Motor neuron (in vitro differentiated cells): ENCODE measurements around the gene SLC41A3. TPM values are rescaled to one million over a fixed set of nuclear protein-coding genes. Genes with fewer than 3 reads are reported as not detected.
A peak's percentile ranks its signal among the peaks of the same experiment; 100 is the strongest.

ENCODE experiments used
- ATAC-seq, 8 experiments: fragments of 200-7000 bp; cut with Tn5 transposase; replicated peaks in 6 of 8; 2 replicates each; pipeline ENCODE4 v1.8.0; 2021; ENCODE audit warnings: mild to moderate bottlenecking in 8 of 8, moderate library complexity in 8 of 8
- H3K27ac ChIP-seq, 2 donors: fragments of 250-450 bp; sonication (Bioruptor Pico); 2 replicates each; pipeline ENCODE4 v1.9.0; 2021; ENCODE audit warnings: antibody characterized with exemption in 2 of 2, mild to moderate bottlenecking in 2 of 2, moderate library complexity in 1 of 2
- H3K4me1 ChIP-seq, 2 donors: fragments of 250-450 bp; sonication (Bioruptor Pico); replicated peaks in 1 of 2; 2 replicates each; pipeline ENCODE4 v1.6.1; 2021; ENCODE audit warnings: antibody characterized with exemption in 2 of 2, mild to moderate bottlenecking in 2 of 2, moderate library complexity in 1 of 2
- H3K4me3 ChIP-seq, 5 donors: fragments of 250-450 bp; sonication (Bioruptor Pico); 2 replicates each; pipeline ENCODE4 v1.9.0; 2021; ENCODE audit warnings: antibody characterized with exemption in 5 of 5, mild to moderate bottlenecking in 5 of 5, moderate library complexity in 4 of 5
- WGBS, 10 experiments: fragments of 450-650 bp; shearing (Covaris generic); methylation state at CpG; one replicate each; pipeline ENCODE4 v1.0.0; 2022; 5-methylcytosine and 5-hydroxymethylcytosine counted together
- in situ Hi-C, 9 experiments: fragments of 400-800 bp; cut with MboI; loops; one replicate each; pipeline ENCODE4 v1.15.0; 2021; ENCODE audit warnings: low sequenced_read_pairs in 9 of 9, low pct_unique_long_range_greater_than_20kb in 2 of 9; ENCODE audit not compliant: unreplicated experiment in 9 of 9
- total RNA-seq, 8 experiments: library from RNA; unstranded; fragments of 300-600 nt; gene quantifications; 2 replicates each; pipeline versions ENCODE4 v1.2.3 to v1.2.4, GENCODE V29; 2022

The SLC41A3 gene
- 10 to 100 TPM; 23.8 to 54.5 (median 30.3) TPM for total RNA-seq

DNA sequence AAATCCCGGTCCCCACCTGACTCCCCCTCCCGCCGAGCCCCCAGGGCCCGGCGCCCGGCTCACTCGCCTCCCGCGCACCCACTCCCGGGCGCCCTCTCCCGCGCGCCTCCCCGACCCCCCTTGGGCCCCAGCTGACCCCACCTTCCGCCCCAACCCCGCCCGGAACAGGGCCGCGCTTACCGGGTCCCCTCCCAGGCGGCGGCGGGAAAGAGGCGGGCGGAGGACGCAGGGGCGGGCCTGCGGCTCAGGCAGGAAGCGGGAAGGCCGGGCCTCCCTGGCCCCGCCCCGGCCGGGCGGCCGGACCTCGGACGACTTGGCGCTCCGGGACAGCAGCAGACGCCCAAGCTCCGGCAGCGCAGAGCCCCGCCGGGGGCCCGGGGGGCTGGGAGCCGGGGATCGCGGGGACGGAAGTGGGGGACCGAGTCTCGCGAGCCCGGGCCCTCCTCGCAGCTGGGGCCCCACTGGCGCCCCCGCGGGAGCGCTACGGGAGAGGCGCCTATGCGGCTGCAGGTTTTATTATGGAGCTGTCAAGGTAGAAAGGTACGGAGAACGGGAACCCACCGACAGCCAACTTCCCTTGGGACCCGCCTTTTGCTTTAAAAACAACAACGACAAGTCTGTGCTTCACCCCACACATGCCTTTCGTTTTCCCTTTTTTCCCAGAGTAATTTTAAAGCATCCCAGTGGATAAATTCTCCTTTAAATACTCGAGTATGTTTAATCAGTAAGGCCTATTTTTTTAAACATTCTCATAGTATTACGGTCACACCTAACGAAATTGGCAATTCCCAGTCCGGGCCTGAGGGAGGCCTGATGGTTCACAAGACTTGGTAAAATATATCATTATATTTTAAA is at the start of gene SLC41A3:
Gene SLC41A3, minus strand, starts transcription at position 212 of the 855 bp plus-strand sequence. CDS start 15,905 bp downstream, outside the sequence.
- peak; percentile 87 to 95 (median 90) for ATAC-seq
- Histone ChIP-seq H3K27ac (peak within 1 kb of the TSS; percentile 77 to 81), H3K4me3 (peak within 1 kb of the TSS; percentile 60 to 95 (median 77)), H3K4me1 (peaks cover 5 to 8% of the 10 kb centered on the region in 2 donors)
- WGBS, 10 experiments: 0 to 46% (median 9%) methylated on average over 1 to 10 of the region's 72 CpGs; no CpG with 5 or more reads in 1 of the 10 experiments
- in situ Hi-C loops: no loop called here

DNA sequence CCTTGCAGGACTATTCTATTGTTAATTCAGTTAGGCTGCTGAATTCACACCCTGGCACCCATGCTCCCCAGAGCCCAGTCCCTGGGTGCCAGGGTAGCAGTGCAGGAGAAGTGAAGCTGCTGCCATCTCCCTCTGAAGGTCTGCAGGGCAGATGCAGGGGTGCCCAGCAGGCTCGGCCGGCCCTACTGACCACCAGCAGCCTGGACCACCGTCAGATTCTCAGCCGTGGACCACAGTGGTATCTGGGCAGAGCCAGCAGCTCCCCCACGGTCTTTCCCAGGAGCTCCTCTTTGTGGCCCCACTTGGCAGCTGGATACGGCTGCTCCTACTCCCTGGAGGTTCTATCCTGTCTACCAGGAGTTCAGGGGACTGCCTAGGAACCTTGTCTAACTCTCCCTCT is 49.7 kb upstream of the SLC41A3 start:
- no peak overlapping the region for H3K4me3 ChIP-seq
- peaks cover 7 to 8% of the 10 kb centered on the region in 2 donors for H3K4me1 ChIP-seq
- 26 to 100% (median 69%) methylated on average over 1 to 5 of the region's 6 CpGs; no CpG with 5 or more reads in 7 of the 10 experiments for WGBS, 10 experiments
- in situ Hi-C loops: loop anchor here in 5 of 9 experiments (25.0 kb wide), 1 partner anchor 254 kb away; the partner anchor contains the start of gene CFAP100 (in 5 of the 5)
- peak in 3 of 8 experiments; percentile 1 to 9 (median 7) for ATAC-seq
- no peak overlapping the region for H3K27ac ChIP-seq

DNA sequence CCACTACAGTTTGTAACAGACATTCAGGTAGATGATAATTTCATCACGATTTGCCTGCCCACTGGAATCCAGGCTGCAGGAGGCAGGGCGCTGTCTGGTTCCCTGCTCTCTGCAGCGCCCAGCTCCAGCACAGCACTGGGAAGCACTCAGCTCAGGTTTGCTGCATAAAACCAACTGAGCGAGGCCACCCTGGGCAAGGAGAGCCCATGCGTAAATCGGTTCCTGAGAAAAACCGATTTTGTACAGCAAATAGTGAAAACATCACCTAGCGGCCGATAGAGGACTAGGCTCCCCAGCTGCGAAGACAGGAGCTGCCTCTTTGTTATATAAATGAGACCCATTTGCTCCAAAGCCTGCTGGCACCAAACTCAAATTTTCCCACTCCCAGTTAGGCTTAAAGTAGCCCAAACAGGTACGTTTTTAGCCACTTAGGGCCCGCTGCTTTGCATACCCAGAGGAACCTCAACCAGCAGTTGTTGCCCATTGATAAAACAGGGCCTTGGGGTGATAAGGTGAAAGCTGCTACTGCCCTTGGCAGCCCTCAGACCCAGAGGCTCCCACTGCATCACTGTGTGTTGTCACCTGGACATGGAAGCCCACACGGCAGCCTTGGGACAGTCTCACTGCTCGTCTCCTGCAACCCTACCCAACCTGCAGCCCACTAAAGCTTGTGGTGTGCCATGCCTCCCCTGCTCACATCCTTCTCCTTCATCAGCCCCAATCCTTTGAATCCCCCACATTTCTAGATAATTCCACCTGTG is 49.0 kb upstream of the SLC41A3 start:
- peaks cover 7 to 8% of the 10 kb centered on the region in 2 donors for H3K4me1 ChIP-seq
- in situ Hi-C loops: loop anchor here in 5 of 9 experiments (25.0 kb wide), 1 partner anchor 254 kb away; the partner anchor contains the start of gene CFAP100 (in 5 of the 5)
- no peak overlapping the region for H3K27ac ChIP-seq
- WGBS, 10 experiments: 24 to 57% (median 47%) methylated on average over 1 to 8 of the region's 14 CpGs
- ATAC-seq: peak in 1 of 8 experiments; percentile 15
- no peak overlapping the region for H3K4me3 ChIP-seq

DNA sequence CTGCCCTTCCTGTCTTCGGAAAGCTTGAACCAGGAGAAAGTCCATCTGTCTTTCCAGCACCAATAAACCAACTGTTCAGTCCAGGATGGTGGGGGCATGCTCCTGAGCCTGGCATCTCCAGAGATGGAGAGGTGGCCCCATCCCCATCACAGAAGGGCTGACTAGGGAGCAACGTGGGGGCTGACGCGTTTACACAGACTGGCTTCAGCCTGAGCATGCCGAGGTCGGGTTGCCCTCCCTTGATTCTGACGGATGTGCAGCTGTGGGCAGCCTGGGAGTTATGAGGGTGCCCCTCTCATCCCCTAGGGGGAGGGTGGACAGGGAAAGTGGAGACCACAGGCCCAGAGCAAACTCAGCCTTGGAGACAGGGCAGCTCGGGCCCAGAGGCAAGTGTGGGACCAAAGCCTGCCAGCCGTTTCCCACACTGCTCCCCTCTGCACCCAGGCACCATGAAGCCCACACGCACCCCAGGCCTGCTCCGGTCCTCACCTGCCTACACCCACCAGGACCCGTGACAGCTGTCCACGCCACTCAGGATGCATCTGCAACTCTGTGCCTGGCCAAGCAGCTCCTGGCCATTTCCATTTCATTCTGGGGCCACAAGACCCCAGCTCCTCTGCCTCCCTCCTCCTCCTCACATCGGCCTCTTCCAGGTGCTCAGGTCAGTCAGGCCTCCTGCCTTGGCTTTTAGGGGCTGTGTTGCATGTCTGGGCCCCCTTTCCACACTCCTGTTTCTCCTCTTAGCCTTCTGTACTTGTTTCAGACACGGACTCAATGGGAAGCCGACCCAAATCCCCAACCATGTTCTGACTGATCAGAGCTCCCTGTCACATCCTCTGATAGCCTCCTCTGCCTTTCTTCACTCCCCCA is 48.2 kb upstream of the SLC41A3 start:
- Histone ChIP-seq H3K4me1 (peaks cover 7% of the 10 kb centered on the region in 2 donors), H3K4me3 (no peak overlapping the region), H3K27ac (no peak overlapping the region)
- 35 to 100% (median 78%) methylated on average over 1 to 7 of the region's 16 CpGs; no CpG with 5 or more reads in 2 of the 10 experiments for WGBS, 10 experiments
- ATAC-seq: no peak
- in situ Hi-C loops: loop anchor here in 5 of 9 experiments (25.0 kb wide), 1 partner anchor 255 kb away; the partner anchor contains the start of gene CFAP100 (in 5 of the 5)

DNA sequence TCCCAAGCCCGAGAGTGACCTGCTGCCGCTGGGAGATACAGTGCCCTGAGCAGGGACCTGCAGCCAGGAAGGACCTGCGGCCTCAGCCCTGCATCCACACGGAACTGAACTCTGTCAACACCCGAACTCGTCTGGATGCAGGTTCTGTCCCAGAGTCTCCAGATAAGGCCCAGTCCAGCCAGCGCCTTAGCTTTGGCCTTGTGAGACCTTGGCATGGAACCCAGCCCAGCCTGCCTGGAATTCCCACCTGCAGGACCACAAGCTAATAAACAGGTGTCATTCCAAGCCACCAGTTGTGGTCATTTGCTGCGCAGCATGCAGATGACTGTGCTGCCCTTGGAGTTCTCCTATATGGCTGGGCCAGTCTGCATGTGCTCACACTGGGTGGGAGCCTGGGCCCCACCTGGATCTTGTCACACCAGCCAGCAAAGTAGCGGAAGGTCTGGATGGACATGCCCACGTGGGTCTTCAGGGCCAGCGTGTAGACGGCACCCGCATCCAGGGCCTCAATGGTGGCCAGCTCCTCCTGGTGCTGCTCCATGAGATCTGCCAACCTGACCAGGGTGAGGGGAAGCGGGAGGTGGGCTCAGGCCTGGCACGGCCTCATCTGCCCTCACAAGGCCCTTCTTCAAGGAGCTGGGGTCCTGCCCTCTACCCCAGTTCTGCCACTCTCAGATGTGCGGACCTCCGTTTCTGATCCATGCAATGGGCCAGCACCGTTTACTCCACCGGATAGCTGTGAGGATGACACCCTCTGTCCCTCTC is 47.2 kb upstream of the SLC41A3 start:
- Histone ChIP-seq H3K4me3 (no peak overlapping the region), H3K27ac (no peak overlapping the region), H3K4me1 (no peaks in the 10 kb centered on the region)
- no peak for ATAC-seq
- WGBS, 10 experiments: 55 to 100% (median 75%) methylated on average over 1 to 5 of the region's 19 CpGs; no CpG with 5 or more reads in 2 of the 10 experiments
- in situ Hi-C loops: loop anchor here in 5 of 9 experiments (25.0 kb wide), 1 partner anchor 256 kb away; the partner anchor contains the start of gene CFAP100 (in 5 of the 5)

DNA sequence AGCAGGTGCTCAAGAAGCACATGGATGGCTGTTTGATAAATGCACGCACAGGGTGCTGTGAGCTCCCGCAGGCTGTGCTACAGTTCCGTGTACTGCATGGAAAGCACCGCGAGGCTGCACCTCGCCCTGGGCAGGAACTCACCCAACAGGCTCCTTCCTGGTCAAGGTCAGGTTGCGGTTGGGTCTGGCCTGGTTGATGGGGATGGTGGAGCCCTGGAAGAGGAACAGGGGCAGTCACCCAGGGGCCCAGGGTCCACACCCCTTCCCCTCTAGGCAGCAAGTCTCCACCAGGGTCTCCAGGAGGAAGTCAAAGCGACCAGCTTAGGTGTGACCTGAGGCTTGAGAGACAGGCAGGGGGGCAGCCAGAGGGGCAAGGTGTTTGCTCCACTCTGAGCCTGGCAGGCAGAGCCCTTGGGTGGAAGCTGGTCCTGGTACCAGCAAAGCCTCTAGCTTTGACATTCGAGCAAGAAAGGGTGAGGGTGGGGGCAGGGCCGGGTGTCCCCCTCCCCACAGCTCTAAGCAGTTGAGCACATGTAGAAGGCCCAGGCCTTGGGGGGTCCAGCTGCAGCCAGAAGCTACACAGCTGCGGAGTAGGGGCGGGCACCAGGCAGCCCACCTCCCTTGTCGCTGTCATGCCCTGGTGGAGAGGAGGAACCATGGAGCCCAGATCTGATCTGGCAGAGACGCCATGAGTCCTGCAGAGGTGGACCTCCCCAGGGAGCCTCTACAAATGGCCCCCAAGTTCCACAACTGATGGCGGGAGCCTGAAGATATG is 46.3 kb upstream of the SLC41A3 start:
- in situ Hi-C loops: loop anchor here in 5 of 9 experiments (25.0 kb wide), 1 partner anchor 257 kb away; the partner anchor contains the start of gene CFAP100 (in 5 of the 5)
- no peaks in the 10 kb centered on the region for H3K4me1 ChIP-seq
- WGBS, 10 experiments: 33 to 100% (median 89%) methylated on average over 1 to 5 of the region's 15 CpGs; no CpG with 5 or more reads in 4 of the 10 experiments
- H3K4me3 ChIP-seq: no peak overlapping the region
- no peak overlapping the region for H3K27ac ChIP-seq
- no peak for ATAC-seq

DNA sequence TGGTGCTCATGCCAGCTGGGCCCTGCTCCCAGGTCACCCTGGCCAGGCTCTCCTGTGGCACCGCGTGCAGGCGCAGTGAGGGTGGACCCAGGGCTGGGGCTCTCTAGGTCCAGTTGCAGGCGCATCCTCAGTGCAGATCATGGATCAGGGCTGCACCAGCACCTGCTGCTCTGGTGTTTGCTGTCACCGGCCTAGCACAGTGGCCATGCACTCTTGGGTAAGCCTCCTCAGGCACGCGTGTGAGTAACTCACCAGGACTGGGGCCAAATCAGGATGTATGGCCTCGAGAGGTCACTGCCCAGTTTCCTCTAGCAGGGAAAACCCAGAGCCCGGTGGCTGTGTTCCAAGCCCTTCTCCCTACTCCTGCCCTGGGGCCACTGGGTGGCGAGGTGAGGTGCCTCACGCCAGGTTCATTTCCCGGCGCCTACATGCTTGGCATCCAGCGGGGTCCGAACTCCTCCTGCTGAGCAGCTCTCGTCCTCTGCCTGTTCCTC is 45.5 kb upstream of the SLC41A3 start:
- in situ Hi-C loops: loop anchor here in 5 of 9 experiments (25.0 kb wide), 1 partner anchor 258 kb away; the partner anchor contains the start of gene CFAP100 (in 5 of the 5)
- no peak for ATAC-seq
- H3K27ac ChIP-seq: no peak overlapping the region
- H3K4me1 ChIP-seq: no peaks in the 10 kb centered on the region
- WGBS, 10 experiments: 33 to 93% (median 85%) methylated on average over 1 to 10 of the region's 16 CpGs; no CpG with 5 or more reads in 4 of the 10 experiments
- H3K4me3 ChIP-seq: no peak overlapping the region

DNA sequence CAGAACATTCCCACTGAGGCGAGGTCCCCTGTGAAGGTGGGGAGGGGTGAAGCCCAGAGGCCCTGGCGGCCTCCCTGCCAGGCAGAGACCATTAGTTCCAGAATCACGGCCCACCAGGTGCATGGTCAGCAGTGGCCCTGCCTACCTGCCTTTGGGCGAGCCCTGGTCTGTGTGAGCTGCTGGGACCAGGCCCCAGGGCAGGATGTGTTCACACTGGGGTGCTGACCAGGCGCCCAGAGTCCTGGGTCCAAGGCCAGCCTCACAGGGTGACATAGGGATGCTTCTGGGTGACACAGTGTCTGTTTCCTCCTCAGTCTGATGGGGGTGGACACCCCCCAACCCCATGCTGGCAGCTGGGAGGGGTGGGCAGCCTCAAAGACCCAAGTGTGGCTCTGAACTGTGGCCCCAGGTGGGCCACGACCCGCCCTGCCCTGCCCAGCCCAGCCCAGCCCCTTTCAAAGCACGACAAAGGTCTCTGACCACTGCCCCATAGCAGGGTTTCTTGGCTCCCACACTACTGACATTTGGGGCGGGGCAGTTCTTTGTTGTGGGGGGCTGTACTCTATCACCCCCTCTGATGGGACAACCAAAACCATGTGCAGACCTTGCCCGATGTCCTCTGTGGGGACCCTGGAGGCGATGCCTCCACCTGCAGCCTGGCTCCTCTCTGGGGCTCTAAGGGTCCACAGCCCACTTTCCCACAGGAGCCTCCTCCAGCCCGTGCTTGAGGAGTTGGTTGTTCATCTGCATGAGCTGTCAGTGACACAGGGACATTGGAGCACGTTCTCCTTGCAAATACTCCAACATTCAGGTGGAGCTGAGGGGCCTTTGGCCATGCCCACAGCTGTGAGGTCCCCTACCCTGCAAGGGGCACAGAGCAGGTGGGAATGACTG is 44.8 kb upstream of the SLC41A3 start:
- in situ Hi-C loops: loop anchor here in 5 of 9 experiments (25.0 kb wide), 1 partner anchor 259 kb away; the partner anchor contains the start of gene CFAP100 (in 5 of the 5)
- no peak overlapping the region for H3K4me3 ChIP-seq
- H3K27ac ChIP-seq: no peak overlapping the region
- no peak for ATAC-seq
- 0 to 86% (median 80%) methylated on average over 1 of the region's 13 CpGs; no CpG with 5 or more reads in 7 of the 10 experiments for WGBS, 10 experiments
- H3K4me1 ChIP-seq: no peaks in the 10 kb centered on the region

DNA sequence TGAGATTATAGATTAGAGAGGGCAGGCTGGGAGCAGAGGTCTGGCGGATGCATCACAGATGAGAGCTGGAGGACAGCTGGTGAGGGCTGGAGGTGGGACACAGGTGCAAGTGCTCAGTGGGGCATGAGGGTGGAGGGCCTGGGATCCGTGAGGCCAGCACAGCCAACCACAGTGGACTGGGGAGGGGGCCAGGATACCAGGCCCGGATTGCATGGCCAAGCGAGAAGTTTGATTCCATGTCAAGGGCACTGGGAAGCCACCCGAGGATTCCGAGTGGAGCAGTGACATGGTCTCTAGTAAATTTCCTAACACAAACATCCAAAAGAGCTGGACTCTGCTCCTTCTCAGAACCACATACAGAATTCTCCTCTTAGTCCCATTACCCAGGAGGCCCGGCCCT is 44.0 kb upstream of the SLC41A3 start:
- 60 to 100% (median 75%) methylated on average over 1 to 2 of the region's 7 CpGs; no CpG with 5 or more reads in 7 of the 10 experiments for WGBS, 10 experiments
- no peak for ATAC-seq
- in situ Hi-C loops: loop anchor here in 5 of 9 experiments (25.0 kb wide), 1 partner anchor 259 kb away; the partner anchor contains the start of gene CFAP100 (in 5 of the 5)
- H3K4me3 ChIP-seq: no peak overlapping the region
- H3K27ac ChIP-seq: no peak overlapping the region
- no peaks in the 10 kb centered on the region for H3K4me1 ChIP-seq

DNA sequence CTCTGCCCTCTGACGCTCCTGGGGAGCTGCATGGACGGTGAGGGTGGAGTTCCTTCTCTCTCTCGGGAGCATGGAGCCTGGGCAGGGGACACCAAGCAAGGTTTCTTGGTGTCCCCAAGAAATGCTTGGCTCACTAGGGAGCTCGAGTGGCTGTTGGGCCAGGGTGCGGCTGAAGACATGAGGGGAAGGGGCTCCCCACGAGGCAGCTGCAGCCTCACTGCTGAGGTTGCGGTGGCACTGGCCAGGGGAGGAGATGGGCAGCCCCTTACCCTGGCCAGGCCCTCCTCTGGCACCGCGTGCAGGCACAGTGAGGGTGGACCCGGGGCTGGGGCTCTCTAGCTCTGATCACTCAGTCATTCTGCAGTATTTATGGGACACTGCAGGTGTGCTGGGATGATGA is 43.5 kb upstream of the SLC41A3 start:
- in situ Hi-C loops: loop anchor here in 5 of 9 experiments (25.0 kb wide), 1 partner anchor 260 kb away; the partner anchor contains the start of gene CFAP100 (in 5 of the 5)
- no peak overlapping the region for H3K27ac ChIP-seq
- ATAC-seq: no peak
- no peaks in the 10 kb centered on the region for H3K4me1 ChIP-seq
- WGBS, 10 experiments: no CpG with 5 or more reads among the region's 10 CpGs
- no peak overlapping the region for H3K4me3 ChIP-seq
